ENCODE data around the gene EHBP1L1. TPM values are rescaled to one million over a fixed set of nuclear protein-coding genes. Genes with fewer than 3 reads are reported as not detected.

EHBP1L1 gene
- total and polyA plus RNA-seq, 2 of the 13 experiments (the other 11 are each of a cell fraction or from before 2014, with no cell fraction given): 8.3 to 10.6 TPM

DNA sequence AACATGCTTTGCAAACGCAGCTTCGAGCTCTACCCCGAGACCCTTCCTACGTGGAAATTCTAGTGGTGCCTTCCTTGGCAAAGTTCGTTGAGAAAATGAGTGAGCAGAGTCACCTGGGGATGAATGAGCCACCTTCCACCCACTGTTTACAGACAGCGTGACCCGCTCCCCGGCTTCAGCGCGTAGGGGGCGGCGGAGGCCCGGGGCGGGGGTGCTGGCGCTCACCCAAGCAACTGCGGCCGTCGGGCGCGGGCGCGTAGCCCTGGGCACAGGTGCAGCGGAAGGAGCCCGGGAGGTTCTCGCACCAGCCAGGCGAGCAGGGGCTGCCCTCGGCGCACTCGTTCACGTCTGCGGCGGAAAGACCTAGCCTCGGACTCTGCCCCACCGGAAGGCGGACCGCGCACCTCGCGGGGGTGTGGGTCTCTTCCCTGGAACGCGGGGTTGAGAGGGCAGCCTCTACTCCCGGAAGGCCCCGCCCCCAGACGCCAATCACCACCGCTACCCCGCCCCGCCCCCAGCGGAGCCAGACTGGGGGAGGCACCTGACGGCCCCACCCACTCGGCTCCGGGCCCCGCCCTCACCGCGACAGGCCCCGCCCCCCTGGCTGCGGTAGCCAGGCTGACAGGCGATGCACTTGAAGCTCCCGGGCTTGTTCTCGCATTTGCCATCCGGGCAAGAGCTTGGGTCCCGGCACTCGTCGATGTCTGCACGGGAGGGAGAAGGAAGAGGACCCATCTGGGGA is 29.5 kb upstream of the EHBP1L1 start (continued):
- TF ChIP-seq XRCC5 (optimal IDR thresholded peaks at IDR 0.05; ENCODE audit: low read length): no peak
- no peak for TF ChIP-seq U2AF2 (IDR thresholded peaks at IDR 0.05; ENCODE audit: low read depth, low read length)
- no peak; the same call in 1 of the 2 replicates for TF ChIP-seq KDM6A (CRISPR knock-in tag; IDR thresholded peaks at IDR 0.05; ENCODE audit: low read depth)
- TF ChIP-seq SMARCC2 (IDR thresholded peaks at IDR 0.05): no peak
- TF ChIP-seq, protein P1, sequence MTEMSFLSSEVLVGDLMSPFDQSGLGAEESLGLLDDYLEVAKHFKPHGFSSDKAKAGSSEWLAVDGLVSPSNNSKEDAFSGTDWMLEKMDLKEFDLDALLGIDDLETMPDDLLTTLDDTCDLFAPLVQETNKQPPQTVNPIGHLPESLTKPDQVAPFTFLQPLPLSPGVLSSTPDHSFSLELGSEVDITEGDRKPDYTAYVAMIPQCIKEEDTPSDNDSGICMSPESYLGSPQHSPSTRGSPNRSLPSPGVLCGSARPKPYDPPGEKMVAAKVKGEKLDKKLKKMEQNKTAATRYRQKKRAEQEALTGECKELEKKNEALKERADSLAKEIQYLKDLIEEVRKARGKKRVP (CRISPR knock-in tag; IDR thresholded peaks at IDR 0.05): no peak
- no peak for TF ChIP-seq ARNT2 (CRISPR knock-in tag; IDR thresholded peaks at IDR 0.05; ENCODE audit: low read depth)
- TF ChIP-seq NFE2L1 (CRISPR knock-in tag; IDR thresholded peaks at IDR 0.05; ENCODE audit: borderline replicate concordance): no peak
- no peak for TF ChIP-seq AGO1 (IDR thresholded peaks at IDR 0.05; ENCODE audit: low read depth, low read length, poor library complexity, severe bottlenecking)
- TF ChIP-seq, protein P2, sequence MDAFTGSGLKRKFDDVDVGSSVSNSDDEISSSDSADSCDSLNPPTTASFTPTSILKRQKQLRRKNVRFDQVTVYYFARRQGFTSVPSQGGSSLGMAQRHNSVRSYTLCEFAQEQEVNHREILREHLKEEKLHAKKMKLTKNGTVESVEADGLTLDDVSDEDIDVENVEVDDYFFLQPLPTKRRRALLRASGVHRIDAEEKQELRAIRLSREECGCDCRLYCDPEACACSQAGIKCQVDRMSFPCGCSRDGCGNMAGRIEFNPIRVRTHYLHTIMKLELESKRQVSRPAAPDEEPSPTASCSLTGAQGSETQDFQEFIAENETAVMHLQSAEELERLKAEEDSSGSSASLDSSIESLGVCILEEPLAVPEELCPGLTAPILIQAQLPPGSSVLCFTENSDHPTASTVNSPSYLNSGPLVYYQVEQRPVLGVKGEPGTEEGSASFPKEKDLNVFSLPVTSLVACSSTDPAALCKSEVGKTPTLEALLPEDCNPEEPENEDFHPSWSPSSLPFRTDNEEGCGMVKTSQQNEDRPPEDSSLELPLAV (CRISPR knock-in tag; conservative IDR thresholded peaks at IDR 0.05; ENCODE audit: low read depth): no peak
- no peak for TF ChIP-seq MTF1 (CRISPR knock-in tag; IDR thresholded peaks at IDR 0.05)
- no peak for TF ChIP-seq ZBTB43 (CRISPR knock-in tag; conservative IDR thresholded peaks at IDR 0.05)
- TF ChIP-seq SRF (IDR thresholded peaks at IDR 0.05; ENCODE audit: low read depth, low read length): no peak
- TF ChIP-seq ZNF740 (CRISPR knock-in tag; IDR thresholded peaks at IDR 0.05): no peak
- no peak for TF ChIP-seq ZNF614 (CRISPR knock-in tag; IDR thresholded peaks at IDR 0.05; ENCODE audit: borderline replicate concordance)
- TF ChIP-seq NR1H2 (CRISPR knock-in tag; IDR thresholded peaks at IDR 0.05; ENCODE audit: borderline replicate concordance, low read depth): no peak
- no peak for TF ChIP-seq ZNF329 (CRISPR knock-in tag; IDR thresholded peaks at IDR 0.05; ENCODE audit: low read depth)
- no peak for TF ChIP-seq BRCA1 (CRISPR knock-in tag; IDR thresholded peaks at IDR 0.05)
- TF ChIP-seq, protein P3, sequence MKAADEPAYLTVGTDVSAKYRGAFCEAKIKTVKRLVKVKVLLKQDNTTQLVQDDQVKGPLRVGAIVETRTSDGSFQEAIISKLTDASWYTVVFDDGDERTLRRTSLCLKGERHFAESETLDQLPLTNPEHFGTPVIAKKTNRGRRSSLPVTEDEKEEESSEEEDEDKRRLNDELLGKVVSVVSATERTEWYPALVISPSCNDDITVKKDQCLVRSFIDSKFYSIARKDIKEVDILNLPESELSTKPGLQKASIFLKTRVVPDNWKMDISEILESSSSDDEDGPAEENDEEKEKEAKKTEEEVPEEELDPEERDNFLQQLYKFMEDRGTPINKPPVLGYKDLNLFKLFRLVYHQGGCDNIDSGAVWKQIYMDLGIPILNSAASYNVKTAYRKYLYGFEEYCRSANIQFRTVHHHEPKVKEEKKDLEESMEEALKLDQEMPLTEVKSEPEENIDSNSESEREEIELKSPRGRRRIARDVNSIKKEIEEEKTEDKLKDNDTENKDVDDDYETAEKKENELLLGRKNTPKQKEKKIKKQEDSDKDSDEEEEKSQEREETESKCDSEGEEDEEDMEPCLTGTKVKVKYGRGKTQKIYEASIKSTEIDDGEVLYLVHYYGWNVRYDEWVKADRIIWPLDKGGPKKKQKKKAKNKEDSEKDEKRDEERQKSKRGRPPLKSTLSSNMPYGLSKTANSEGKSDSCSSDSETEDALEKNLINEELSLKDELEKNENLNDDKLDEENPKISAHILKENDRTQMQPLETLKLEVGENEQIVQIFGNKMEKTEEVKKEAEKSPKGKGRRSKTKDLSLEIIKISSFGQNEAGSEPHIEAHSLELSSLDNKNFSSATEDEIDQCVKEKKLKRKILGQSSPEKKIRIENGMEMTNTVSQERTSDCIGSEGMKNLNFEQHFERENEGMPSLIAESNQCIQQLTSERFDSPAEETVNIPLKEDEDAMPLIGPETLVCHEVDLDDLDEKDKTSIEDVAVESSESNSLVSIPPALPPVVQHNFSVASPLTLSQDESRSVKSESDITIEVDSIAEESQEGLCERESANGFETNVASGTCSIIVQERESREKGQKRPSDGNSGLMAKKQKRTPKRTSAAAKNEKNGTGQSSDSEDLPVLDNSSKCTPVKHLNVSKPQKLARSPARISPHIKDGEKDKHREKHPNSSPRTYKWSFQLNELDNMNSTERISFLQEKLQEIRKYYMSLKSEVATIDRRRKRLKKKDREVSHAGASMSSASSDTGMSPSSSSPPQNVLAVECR (CRISPR knock-in tag; IDR thresholded peaks at IDR 0.05; ENCODE audit: borderline replicate concordance): peak; percentile 58; the same call in 1 of the 2 replicates
- no peak for TF ChIP-seq ZNF816 (CRISPR knock-in tag; IDR thresholded peaks at IDR 0.05; ENCODE audit: borderline replicate concordance)

All from HepG2 (cell line).